Measurements from ENCODE around the gene SDK1.

SDK1 gene

DNA sequence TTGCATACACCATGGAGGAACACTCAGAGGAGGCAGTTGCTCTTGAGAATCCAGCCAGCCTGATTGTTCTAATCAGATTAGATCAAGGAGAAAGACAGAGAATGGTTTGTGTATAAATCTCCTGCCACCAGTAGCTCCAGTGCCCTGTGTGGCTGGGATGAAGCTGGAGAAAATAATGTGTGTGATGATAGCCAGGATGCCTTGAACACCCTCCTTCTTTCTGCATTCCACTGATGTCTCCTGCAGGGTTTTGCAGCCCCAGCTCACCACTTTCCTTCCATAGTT is 766.4 kb downstream of the SDK1 start:
- DNase-seq = no peak

DNA sequence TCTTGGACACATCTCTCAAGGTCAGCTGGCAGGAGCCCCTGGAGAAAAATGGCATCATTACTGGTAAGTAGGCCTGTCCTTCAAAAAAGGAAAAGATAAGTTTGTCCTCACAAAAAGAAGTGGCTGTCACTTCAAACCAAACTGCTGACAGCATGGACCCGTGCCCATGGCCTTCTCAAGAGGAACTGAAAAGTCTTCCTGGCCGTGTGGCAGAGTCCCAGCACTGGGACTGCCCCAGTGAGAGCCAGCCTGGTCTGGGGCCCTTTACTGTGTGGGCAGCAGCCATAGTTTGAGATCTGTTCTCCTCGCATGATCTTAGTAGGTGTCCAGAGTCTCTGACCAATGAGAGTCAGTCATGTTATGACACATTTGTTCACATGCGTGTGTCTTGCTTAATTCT is 766.8 kb downstream of the SDK1 start:
- DNase-seq = no peak

DNA sequence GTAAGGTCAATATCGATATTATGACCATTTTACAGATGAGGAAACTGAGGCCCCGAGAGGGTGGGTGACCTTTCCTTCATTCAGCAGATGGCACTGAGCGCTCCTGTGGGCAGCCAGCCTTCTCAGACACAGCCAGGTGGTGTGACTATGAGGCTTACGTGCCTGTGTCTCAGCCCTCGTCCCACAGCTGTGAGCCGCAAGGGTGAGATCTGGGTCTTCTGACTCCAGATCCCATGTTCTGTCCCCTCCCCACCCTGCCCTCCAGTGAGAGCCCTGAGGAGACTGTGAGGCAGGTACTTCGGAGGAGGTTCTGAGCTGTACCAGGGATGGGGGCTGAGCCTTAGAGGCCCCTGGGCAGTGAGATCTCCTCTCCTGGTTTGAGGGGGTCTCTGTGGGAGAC is 767.2 kb downstream of the SDK1 start:
- no peak for DNase-seq

DNA sequence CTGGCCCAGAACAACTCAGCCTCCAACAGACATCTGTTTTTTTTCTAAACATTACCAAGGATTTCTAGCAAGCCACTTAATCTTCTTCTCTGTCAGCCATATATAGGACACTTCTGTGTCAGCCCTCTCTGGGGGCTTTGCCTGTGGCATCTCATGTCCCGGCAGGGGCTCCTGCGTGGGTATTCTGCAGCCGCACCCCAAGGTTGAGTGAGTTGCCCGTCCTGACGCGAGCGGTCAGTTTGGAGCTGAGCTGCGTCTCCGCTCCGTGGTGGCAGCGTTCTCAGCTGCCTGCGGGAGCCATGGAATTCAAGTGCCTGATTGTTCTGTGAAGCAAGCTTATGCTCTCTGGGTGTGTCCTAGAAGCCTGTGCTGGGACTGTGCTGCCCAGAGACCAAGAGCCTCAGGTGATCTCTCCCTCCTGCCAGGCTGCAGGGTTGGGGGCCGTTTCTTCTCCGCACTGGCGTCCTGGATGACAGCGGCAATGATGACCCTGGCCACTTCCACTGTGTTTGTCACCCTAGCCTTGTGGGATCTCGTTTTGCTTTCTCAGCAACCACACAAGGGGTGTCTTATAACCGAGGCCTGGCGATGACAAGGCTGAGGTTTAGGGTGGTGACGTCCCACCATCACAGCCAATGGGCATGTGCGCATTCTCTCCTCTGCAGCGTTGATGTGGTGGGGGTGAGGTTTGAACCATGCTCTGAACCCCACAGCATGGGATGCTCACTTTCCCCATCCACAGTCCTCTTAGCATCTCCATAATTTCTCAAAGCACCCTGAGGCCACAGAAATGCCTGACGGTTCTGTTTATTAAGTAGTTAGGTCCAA is 768.4 kb downstream of the SDK1 start:
- DNase-seq = peak; percentile 37

DNA sequence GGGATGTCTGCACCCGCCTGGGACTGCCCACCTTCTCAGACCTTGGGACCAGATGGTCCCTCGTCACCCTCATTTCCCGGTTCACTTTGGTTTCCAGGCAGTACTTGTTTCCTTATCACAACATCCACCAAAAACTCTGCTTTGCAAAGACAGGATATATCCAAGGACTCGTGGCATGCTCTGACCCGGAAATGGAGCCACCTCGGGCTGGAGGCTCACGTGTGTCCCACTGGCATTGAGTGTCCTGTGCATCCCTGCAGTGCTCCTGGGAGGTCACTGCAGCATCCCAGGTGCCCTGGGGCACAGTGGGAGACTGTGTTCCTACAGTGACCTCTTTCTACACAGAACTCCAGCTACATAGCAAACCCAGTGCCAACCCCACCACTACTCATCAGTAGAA is 769.2 kb downstream of the SDK1 start:
- DNase-seq = no peak

DNA sequence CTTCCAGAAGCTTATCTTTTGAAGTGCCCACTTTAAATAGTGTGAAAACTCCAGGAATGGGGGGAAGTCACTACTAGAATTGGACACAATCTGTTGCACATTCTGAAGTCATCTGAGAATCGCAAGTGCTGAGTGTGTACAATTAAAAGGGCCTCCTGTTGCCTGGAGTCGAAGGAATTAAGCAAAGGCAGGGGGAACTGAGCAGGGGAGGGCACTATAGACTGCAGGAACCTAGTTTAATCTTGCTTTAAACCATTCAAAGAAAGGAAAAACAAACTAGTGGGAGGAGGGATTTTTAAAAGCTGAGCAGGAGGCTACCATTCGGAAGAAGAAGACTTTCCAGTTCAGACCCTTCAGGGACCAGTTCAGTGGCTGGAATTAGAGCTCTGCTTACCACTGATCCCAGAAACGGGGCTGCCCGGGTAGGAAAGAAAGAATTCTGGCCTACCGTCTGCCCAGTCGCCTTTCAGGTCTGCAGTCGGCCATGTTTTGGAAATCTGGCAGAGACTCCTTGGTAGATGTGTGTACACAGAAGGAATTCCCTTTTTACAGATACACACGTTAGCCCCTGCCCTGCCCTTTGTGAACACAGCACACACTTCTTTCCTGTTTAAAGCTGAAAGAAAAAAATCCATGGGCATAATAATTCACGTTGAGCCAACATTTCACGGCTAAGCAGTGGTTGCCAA is 770.5 kb downstream of the SDK1 start:
- DNase-seq = no peak

DNA sequence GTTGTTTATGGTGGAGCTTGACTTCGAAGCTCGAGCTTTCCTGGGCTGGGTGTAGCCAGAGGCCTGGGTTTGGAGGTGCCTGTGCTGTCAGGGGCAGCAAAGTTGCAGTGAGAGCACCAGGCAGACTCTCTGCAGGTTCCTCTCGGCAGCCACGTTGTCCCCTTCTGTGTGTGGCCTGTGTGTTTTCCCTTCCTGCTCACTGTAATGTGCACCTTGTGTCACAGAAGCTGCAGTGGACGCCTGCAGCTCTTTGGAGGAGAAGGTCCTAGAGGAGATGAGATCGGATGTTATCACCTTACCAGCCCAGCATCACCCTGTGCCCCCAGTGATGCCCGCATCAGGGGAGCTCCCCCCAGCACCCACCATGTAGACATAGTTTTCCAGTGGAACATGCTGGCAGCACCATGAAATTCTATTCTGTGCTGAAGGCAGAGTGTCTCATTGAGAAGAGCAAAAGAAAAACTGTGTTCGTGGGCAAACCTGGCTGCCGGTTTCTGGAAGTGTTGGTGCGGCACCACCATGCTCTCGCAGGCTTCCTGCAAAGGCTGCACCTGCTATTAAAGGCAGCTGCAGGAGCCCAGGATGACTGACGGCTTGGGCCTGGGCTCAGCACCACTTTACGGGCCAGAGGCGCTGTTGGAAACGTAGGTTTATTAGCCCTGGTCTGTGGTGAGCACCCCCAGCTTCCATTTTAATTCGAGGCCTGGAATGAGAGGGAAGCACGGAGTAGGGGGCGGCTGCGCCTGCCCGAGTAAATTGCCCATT is 771.3 kb downstream of the SDK1 start:
- DNase-seq = no peak

DNA sequence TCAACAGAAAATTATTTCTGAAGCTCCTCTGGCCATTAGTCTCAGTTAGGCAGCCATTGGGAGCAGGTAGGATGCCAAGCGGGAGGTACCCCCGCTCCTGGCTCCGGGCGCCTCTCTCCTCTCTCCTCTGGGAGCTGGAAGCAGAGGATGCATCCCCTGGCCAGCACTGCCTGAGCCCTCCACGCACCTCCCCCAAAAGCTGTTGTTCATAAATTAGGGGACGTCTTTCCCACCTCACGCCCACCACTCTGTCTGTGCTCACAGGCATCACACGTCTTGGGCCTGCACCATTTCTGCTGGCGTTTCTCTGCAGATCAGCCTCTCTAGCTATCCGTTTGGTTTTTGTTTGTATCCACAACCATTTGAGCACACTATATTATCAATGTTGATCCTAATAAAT is 772.0 kb downstream of the SDK1 start:
- DNase-seq = no peak

DNA sequence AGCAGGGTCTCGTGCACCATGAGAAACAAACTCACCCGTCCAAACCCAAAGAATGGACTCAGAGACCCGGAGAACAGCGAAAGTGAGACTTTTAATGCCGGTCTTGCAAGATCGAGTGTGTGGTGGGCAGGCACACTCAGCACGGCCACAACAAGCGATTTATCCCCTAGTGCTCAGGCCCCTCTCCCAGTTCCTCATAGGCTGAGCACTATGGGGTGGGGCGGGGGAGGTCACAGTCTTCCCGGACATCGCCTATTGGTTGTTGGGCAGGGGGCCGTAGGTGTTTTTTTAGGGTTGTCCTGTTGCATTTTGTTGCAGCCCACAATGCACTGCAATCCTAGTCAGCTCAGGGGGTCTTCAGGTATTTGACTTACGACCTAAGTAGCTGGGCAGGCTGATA is 772.7 kb downstream of the SDK1 start:
- no peak for DNase-seq

DNA sequence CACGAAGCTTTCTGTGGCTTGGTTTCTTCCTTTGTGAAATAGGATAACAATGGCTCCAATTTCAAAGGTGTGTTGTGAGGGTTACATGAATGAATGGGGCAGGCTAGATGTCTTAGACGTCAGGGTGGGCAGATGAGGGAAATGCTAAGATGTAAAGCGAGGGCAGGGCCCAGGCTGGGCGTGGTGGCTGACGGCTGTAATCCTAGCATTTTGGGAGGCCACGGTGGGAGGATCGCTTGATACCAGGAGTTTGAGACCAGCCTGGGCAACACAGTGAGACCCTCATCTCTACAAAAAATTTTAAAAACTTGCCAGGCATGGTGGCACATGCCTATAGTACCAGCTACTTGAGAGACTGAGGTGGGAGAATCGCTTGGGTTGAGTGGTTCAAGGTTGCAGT is 773.4 kb downstream of the SDK1 start:
- no peak for DNase-seq

DNA sequence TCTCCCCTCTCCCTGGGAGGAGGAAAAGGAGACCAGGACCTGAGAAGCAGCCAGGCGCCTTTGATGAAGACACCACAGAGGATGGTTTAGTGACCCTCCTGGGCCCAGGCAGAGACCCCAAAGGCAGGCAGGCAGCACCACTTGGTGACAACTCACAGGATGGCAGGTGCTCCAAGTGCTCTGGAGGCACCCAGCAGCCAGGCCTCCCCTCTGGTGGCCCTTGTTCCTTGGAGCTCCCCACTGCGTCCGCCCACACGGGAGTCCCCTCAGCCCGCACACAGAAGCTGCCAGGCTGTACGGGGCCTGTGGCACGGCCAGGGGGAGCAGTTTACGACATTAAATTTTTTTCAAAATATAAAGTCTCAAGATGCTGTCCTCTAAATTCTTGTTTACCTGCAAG is 773.9 kb downstream of the SDK1 start:
- no peak for DNase-seq

DNA sequence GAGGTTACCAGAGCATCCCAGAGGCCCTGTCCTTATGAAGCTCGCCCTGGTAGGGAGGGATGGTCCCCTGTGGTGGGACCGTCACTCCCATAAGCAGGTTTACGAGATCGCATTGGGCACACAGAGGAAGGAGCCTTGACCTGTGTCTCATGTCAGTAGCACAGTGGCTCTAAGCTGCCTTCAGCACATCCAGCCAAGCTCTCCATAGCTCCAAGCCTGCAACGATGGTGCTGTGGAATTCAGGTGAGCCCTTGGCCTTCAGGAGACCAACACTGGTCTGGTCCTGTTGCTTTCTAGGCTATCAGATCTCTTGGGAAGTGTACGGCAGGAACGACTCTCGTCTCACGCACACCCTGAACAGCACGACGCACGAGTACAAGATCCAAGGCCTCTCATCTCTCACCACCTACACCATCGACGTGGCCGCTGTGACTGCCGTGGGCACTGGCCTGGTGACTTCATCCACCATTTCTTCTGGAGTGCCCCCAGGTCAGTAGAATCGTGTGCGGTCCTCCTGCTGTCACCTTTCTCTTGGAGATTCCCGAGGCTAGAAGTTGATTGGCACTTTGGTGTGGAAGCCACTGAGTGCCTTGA is 775.7 kb downstream of the SDK1 start:
- no peak for DNase-seq

DNA sequence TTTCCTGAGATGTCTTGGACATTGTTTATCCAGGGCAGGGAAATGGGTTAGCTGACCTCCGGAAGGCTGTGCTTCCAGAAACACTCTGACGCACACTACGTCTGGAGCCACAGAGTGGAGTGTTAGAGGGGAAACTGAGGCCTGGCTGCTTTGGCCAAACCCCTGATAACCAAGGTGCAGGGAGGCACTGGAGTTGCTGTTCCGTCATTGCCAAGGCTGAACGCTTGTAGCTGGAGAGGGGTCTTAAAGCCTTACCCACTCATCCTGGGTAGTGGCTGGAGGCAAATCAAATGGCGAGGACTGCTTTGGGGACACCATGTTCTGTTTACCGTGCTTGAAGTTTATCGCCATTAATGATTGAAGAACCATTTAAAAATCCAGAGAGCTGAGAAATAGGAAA is 776.9 kb downstream of the SDK1 start:
- no peak for DNase-seq

DNA sequence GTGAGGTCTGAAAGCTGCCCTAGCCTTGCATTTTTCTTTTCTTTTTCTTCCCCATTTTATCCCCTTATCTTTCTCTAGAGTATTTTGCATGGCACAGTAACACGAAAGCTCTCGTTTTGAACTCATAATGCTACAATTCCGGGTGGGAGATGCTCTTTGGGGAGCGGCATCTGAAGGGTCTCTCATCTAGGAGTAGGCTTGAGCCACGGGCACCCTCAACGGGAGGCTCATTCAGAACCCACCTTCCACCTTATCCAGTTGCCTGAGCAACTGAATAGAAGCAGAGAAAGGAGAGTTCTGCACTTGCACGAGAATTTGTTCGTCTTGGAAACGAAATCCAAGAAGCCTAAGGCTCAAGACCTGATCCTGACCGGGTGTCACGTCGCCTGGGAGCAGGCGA is 777.5 kb downstream of the SDK1 start:
- DNase-seq = no peak

DNA sequence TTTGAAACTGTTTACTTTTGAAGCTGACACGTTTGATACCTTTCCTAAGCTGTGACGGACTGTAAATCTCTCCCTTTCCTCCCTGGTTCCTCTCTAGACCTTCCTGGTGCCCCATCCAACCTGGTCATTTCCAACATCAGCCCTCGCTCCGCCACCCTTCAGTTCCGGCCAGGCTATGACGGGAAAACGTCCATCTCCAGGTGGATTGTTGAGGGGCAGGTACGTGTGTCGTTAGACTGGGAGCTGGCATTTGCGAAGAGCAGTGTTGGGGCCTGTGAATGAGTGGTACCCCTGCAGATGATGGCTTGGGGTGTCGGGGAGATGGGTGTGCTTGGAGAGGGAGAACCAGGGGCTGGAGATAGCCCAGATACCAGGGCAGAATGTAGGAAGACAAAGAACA is 778.3 kb downstream of the SDK1 start:
- DNase-seq = no peak

DNA sequence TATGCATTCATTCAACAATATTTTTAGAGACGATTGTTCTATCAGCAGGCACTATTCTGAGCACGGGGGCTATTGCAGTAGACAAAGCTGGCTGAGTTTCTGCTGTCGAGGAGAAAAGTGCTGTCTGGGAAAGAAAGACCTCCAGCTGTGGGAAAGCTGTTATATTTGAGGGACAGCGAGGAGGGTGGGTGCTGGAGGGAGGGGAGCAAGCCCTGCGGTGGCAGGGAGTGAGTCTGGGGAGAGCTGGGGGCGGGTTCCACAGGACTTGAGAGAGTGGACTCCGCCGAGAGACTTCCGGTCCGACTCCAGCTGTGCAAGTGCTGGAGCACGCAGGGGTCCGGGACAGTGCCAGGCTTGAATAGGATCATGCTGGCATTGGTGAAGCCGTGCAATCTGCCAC is 778.9 kb downstream of the SDK1 start:
- DNase-seq = no peak

DNA sequence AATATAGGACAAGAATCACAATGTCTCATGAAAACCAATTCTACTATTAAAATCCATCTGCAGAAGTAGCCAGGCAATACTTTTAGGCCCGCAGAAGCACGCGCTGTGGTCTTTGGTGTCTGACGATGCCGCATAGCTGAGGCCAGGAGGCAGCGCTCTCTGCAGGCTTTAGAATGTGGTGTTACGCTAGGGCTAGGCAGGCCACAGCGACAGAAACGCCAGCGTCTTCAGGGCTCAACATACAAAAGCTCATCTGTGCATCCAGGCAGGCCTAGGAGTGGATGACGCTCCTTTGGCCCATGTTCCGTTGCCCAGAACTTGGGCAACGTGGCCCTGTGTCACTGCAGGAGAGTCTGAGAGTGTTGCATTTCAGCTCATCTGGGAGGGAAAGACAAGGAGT is 779.9 kb downstream of the SDK1 start:
- DNase-seq = no peak

DNA sequence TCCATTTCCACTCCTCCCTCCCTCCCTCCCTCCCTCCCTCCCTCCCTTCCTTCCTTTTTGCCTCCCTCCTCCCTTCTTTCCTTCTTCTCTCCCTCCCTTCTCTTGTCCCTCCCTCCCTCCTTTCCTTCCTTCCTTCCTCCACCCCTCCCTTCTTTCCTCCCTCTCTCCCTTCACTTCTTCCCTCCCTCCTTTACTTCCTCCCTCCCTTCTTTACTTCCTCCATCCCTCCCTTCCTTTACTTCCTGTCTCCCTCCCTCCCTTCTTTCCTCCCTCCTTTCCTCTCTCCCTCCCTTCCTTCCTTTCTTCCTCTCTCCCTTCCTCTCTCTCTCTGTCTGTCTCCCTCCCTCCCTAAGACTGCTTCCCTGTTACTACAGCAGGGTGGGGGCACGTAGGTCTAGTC is 782.5 kb downstream of the SDK1 start:
- DNase-seq = no peak

DNA sequence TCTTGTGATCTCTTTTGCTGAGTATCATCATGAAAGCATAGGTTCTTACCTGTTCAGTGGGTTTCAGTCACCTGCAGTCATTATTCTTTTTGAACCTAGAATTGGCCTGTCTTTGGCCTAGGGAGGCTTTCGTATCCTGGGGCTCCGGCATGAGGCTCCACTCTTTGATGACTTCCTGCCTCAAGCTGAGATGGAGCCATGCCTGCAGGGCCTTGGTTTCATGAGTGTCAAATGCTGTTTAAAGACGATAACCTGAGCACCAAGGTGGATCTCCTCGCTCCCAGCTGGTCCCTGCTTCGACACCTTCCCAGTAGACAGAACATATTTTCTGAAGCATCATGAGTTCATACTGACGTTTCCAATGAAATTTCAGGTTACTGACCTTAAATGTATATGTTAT is 783.2 kb downstream of the SDK1 start:
- DNase-seq = no peak

DNA sequence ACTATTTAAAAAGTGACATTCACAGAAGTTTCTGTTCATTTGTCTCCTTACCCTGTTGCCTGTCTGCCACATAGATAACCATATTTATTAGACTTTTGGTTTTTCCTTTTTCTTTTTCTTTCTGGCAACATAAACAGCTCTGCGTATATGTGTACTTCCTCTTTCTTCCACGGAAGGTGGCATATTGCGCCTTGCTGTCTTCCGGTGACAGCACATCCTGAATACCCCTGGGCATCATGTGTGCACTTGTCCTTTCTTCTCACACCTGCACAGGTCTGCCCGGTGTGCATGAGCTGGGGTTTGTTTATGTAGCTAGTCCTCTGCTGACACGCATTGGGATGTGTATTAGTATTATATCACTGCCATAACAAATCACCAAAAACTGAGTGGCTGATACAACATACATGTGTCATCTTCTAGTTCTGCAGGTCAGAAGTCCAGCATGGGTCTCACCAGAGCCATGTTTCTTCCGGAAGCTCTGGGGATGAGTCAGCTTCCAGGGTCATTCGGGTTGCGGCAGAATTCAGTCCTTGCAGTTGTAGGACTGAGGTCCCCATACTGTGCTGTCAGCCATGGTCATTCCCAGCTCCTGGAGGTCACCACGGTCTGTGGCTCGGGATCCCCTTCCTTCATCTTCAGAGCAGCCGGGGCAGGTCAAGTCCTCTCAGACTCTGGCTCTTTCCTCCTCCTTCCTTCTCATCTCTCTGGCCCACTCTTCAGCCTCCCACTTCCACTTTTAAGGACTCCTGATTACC is 785.1 kb downstream of the SDK1 start:
- DNase-seq = no peak

DNA sequence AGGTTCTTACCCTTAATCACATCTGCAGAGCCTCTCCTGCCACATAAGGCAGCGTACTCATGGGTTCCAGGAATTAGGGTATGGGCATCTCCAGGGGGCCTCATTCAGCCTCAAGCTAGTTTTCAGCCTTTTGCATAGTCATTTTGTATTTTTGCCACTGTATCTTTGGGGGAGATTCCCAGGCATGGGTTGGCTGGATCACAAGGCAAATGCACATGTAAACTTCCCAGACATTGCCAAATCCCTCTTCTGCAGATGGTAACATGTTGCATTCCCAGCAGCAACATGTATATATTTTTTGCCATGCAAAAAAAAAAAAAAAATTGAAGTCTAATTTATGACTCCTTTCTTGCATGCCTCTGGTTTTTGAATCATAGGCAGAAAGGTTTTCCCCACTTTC is 785.7 kb downstream of the SDK1 start:
- no peak for DNase-seq

DNA sequence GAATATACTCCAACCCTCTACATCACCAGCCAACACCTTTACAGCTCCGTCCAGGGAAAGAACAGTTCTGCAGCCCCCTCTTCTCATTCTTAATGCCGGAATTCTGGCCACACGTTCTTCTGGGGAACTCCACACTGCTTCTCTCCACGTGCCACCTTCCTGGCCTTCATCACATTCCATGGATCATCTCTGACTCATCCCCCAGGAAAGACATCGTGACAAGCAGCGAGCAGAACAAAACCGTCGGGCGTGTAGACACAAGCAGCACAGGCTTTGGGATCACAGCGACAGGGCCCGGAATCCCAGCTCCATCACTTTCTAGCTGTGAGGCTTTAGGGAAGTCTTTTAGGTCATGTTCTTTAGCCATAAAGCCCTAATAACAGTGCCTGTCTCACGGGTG is 790.7 kb downstream of the SDK1 start:
- no peak for DNase-seq

DNA sequence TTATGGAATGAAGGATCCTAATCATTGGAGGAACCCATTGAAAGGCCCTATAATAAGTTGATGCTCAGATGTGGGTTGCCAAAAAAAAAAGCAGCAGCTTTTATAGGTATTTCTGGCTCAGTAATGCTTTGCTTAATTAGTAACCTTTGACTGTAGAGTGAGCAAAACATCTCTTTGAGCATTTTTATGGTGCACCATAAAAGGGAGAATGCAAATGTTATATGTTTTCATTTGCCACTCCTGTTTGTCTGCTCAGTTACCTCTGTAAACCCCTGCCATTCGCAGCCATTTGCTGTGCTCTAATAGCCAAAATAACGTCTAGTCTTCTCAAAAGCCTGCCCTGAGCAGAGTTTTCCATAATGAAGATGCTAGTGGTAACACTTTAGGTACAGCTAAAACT is 792.0 kb downstream of the SDK1 start:
- no peak for DNase-seq

Measured in retina (tissue), 1 donor.